ENCODE measurements around the gene LAMB4.

DNA sequence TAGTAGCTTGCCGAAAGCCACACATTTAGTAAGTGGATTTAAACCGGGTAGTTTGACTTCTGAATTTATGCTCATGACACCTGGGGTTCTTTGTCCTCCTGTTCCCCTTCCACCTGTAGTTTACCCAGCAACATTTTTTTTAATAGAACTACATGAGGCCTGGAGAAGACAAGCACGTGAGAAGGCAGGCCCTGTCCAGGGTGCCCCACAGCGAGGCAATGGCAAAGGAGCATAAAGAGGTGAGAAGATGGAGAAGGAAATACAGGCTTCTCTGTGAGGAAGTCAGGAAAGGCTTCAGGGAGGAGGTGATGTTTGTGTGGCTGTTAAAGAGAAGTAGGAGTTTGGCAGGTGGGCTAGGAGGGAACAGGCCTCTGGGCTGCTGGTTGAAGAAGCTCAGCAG is 76.9 kb downstream of the LAMB4 start:
- TF ChIP-seq, protein P1, sequence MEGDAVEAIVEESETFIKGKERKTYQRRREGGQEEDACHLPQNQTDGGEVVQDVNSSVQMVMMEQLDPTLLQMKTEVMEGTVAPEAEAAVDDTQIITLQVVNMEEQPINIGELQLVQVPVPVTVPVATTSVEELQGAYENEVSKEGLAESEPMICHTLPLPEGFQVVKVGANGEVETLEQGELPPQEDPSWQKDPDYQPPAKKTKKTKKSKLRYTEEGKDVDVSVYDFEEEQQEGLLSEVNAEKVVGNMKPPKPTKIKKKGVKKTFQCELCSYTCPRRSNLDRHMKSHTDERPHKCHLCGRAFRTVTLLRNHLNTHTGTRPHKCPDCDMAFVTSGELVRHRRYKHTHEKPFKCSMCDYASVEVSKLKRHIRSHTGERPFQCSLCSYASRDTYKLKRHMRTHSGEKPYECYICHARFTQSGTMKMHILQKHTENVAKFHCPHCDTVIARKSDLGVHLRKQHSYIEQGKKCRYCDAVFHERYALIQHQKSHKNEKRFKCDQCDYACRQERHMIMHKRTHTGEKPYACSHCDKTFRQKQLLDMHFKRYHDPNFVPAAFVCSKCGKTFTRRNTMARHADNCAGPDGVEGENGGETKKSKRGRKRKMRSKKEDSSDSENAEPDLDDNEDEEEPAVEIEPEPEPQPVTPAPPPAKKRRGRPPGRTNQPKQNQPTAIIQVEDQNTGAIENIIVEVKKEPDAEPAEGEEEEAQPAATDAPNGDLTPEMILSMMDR (IDR thresholded peaks at IDR 0.05; ENCODE audit: low read length): no peak
- no peak for TF ChIP-seq EZH2 (IDR thresholded peaks at IDR 0.05; ENCODE audit: borderline replicate concordance, low read length)

Measured in OCI-LY1 (cell line).